GM12801 (cell line): Measurements from ENCODE around the gene KIR3DL3.
"Not testable (repeated sequence)": the region's sequence is repeated elsewhere in the genome, so short reads cannot be mapped to it uniquely, and the experiment has no call there.

ENCODE experiments used
- TF ChIP-seq, protein P1 (sequence below): IDR thresholded peaks from one replicate; pipeline ENCODE4 v1.5.1; 2011; ENCODE audit warnings: control low read depth; ENCODE audit not compliant: insufficient read length; ENCODE audit errors: extremely low read depth

Gene KIR3DL3

DNA sequence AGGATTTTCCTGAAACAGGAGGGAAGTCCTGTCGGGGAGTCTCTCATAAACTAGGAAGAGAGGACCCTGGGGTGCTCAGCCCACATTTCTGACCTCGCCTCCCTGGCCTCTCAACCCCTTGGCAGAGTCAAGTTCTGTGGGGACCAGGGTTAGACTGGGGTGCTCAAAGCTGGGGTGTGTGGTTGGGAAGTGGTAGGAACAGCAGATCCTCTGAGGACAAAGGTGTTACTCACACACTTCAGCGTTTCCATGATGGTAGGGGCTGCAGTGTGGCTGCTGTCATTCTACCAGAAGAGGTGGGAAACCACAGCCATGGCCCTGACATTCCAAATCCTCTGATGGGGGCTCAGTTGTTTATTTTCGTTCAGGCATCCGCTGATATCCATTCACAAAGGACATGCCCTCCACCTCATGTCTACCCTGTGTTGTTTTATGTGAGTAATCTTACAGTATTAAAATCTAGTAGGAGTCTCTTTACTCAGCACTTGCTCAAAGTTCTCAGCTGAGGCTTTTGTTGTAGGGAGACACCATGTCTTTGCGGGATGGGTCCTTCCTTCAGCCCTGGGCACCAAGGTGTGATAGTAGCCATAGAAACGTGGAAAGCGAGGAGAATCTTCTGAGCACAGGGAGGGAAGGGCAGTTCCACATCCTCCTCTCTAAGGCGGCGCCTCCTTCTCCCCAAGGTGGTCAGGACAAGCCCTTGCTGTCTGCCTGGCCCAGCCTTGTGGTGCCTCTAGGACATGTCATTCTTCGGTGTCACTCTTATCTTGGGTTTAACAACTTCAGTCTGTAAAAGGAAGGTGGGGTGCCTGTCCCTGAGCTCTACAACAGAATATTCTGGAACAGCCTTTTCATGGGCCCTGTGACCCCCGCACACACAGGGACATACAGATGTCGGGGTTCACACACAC, 15.6 kb downstream of the KIR3DL3 start:
- TF ChIP-seq, protein P1, sequence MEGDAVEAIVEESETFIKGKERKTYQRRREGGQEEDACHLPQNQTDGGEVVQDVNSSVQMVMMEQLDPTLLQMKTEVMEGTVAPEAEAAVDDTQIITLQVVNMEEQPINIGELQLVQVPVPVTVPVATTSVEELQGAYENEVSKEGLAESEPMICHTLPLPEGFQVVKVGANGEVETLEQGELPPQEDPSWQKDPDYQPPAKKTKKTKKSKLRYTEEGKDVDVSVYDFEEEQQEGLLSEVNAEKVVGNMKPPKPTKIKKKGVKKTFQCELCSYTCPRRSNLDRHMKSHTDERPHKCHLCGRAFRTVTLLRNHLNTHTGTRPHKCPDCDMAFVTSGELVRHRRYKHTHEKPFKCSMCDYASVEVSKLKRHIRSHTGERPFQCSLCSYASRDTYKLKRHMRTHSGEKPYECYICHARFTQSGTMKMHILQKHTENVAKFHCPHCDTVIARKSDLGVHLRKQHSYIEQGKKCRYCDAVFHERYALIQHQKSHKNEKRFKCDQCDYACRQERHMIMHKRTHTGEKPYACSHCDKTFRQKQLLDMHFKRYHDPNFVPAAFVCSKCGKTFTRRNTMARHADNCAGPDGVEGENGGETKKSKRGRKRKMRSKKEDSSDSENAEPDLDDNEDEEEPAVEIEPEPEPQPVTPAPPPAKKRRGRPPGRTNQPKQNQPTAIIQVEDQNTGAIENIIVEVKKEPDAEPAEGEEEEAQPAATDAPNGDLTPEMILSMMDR: no peak

DNA sequence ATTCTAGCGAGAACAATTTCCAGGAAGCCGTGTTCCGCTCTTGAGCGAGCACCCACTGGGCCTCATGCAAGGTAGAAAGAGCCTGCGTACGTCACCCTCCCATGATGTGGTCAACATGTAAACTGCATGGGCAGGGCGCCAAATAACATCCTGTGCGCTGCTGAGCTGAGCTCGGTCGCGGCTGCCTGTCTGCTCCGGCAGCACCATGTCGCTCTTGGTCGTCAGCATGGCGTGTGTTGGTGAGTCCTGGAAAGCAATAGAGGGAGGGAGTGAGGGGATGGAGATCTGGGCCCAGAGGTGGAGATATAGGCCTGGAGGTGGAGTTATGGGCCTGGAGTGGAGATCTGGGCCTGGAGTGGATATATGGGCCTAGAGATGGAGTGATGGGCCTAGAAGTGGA, 45.4 kb downstream of the KIR3DL3 start, which contains the start of gene KIR2DL1:
Gene KIR2DL1 (plus strand): TSS at position 148 of the 400 bp plus-strand sequence. CDS start 58 bp downstream, at position 206.
- TF ChIP-seq, protein P1: not testable (repeated sequence)
